ENCODE data around the gene UFSP2.

DNA sequence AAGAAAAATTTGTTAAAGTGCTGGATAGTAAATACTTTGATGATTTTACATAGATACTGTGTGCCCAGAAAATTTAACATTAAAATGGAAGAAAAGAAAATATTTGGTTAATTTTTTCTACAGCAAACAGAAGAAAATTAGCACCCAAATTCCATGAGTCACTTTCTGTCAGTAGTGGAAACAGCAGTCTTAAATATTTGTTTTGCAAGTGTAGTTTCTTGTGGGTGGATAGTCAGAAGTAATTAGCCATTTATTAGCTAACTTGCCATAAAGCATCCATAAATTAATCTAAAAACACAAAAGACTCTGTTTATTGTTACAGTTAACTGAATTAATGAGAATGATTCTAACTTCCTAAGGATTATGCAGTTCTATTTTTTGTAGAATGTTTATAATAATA is 9.7 kb upstream of the UFSP2 start:
- TF ChIP-seq POLR2AphosphoS5 (IDR thresholded peaks at IDR 0.05; ENCODE audit: low read depth), result no peak
- TF ChIP-seq, protein P1, sequence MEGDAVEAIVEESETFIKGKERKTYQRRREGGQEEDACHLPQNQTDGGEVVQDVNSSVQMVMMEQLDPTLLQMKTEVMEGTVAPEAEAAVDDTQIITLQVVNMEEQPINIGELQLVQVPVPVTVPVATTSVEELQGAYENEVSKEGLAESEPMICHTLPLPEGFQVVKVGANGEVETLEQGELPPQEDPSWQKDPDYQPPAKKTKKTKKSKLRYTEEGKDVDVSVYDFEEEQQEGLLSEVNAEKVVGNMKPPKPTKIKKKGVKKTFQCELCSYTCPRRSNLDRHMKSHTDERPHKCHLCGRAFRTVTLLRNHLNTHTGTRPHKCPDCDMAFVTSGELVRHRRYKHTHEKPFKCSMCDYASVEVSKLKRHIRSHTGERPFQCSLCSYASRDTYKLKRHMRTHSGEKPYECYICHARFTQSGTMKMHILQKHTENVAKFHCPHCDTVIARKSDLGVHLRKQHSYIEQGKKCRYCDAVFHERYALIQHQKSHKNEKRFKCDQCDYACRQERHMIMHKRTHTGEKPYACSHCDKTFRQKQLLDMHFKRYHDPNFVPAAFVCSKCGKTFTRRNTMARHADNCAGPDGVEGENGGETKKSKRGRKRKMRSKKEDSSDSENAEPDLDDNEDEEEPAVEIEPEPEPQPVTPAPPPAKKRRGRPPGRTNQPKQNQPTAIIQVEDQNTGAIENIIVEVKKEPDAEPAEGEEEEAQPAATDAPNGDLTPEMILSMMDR (IDR thresholded peaks at IDR 0.05; ENCODE audit: insufficient read depth, low read length), result no peak
- TF ChIP-seq REST (IDR thresholded peaks at IDR 0.05; ENCODE audit: insufficient replicate concordance, low read depth), result no peak
